Heart left ventricle (tissue), 16 donors: Measurements from ENCODE around the gene KCP. TPM values are rescaled to one million over a fixed set of nuclear protein-coding genes. Genes with fewer than 3 reads are reported as not detected.

Experiments
- ATAC-seq, 4 donors: fragments of 200-7000 bp; cut with Tn5 transposase; one replicate each; pipeline ENCODE4 v1.9.1; 2020 to 2022; ENCODE audit warnings: moderate library complexity in 4 of 4, mild to moderate bottlenecking in 3 of 4, moderate number of reproducible peaks in 1 of 4
- DNase-seq, 5 donors: peaks; one replicate each; pipeline ENCODE4 v3.0.0-alpha.2; 2020
- H3K27ac ChIP-seq, 12 donors: fragments of 200-600 bp; sonication (generic) in 4 of 12; one replicate each; pipeline versions ENCODE4 v1.5.0 to v1.8.0; 2016 to 2022; ENCODE audit warnings: mild to moderate bottlenecking in 2 of 12
- H3K27me3 ChIP-seq, 9 donors: fragments of 200-600 bp; sonication (generic) in 2 of 9; one replicate each; pipeline versions ENCODE4 v1.5.1 to v1.8.0; 2016 to 2022; ENCODE audit warnings: mild to moderate bottlenecking in 3 of 9
- H3K36me3 ChIP-seq, 9 donors: fragments of 200-600 bp; sonication (generic) in 2 of 9; one replicate each; pipeline versions ENCODE4 v1.5.0 to v1.8.0; 2018 to 2022; ENCODE audit warnings: mild to moderate bottlenecking in 2 of 9
- H3K4me1 ChIP-seq, 12 donors: fragments of 200-600 bp; sonication (generic) in 4 of 12; one replicate each; pipeline versions ENCODE4 v1.5.0 to v1.8.0; 2016 to 2022; ENCODE audit warnings: mild to moderate bottlenecking in 3 of 12
- H3K4me3 ChIP-seq, 12 donors: fragments of 200-600 bp; sonication (generic) in 4 of 12; one replicate each; pipeline versions ENCODE4 v1.5.0 to v1.8.0; 2017 to 2022; ENCODE audit warnings: mild to moderate bottlenecking in 9 of 12, moderate library complexity in 4 of 12
- H3K9me3 ChIP-seq, 12 donors: fragments of 200-600 bp; sonication (generic) in 4 of 12; one replicate each; pipeline versions ENCODE4 v1.5.0 to v1.8.0; 2016 to 2022; ENCODE audit warnings: mild to moderate bottlenecking in 1 of 12
- POLR2A ChIP-seq, 2 donors: fragments of 450-650 bp; IDR thresholded peaks; one replicate each; pipeline ENCODE4 v1.6.1; 2017; ENCODE audit warnings: antibody characterized with exemption in 2 of 2, mild to moderate bottlenecking in 2 of 2, moderate library complexity in 2 of 2
- WGBS, 4 donors: extraction: QIAGEN DNeasy Blood & Tissue Kit in 2 of 4; methylation state at CpG; one replicate each; pipeline versions ENCODE4 v1.1.5 to v1.1.7; 2013 to 2018; 5-methylcytosine and 5-hydroxymethylcytosine counted together
- intact Hi-C, 10 donors: fragments of 100-400 bp; cut with DNase I; formaldehyde crosslinking; loops; one replicate each; pipeline versions ENCODE4 v1.11.1 to v1.14.2; 2022
- polyA plus RNA-seq, 2 donors: library from polyadenylated mRNA; stranded (reverse); fragments of 200-250 nt; gene quantifications; one replicate each; pipeline ENCODE4 v1.2.3, GENCODE V29; 2013
- total RNA-seq, 9 donors: library from RNA; depleted of rRNA in 2 of 9; stranded (reverse); fragments of >200 nt in 2 of 9; fragmentation: NEBNext Ultra II Directional in 3 of 9; extraction: Animal tissue kit (Norgen Biotek cat#: 25700) in 3 of 9; gene quantifications; one replicate each; pipeline versions ENCODE4 v1.1.0 to v1.2.4, GENCODE V29; 2016 to 2023
- TF ChIP-seq, protein P1 (sequence below), 12 donors: fragments of 200-600 bp; sonication (generic) in 4 of 12; IDR thresholded peaks; one replicate each; pipeline versions ENCODE4 v1.5.0 to v1.8.0; 2018 to 2022; ENCODE audit warnings: antibody characterized with exemption in 12 of 12, mild to moderate bottlenecking in 5 of 12
- donor health status: ischemic (EF 13 %, LVEDD 7.1; RV severe dilation, severe dysfunction).
- donor health status: healthy with polysubstance abuse.
- donor health status: DM: no; HTN: yes; CAD: no.
- donor health status: DM: no; HTN: no; CAD: no.
- donor health status: ischemic (EF 25% LVEDD 6.9; RV normal size, moderate dysfunction).
- donor health status: ischemic (EF 25% LVEDD 5.7; RV mildly dilated, moderate dysfunction).
- donor health status: healthy.
- donor health status: DM: yes; HTN: yes; CAD: no.
- donor health status: ischemic (EF 35%, LVEDD 5.7; RV mildly dilated, moderate dysfunction).
- donor health status: nonischemic (EF 11% LVEDD 7.7; RV severe dilation, severe dysfunction).
- donor health status: DM: yes; HTN: yes; CAD: no.
- donor health status: PGD.
- donor health status: ischemic (EF 29% LVEDD 5.4; RV normal size, mild dysfunction).
- donor health status: nonischemic (EF 23%, LVEDD 6.1; RV moderate dilation, normal function).

KCP gene
- total and polyA plus RNA-seq, 11 donors, result 0.14 to 1.3 (median 0.29) TPM; not detected in 1

DNA sequence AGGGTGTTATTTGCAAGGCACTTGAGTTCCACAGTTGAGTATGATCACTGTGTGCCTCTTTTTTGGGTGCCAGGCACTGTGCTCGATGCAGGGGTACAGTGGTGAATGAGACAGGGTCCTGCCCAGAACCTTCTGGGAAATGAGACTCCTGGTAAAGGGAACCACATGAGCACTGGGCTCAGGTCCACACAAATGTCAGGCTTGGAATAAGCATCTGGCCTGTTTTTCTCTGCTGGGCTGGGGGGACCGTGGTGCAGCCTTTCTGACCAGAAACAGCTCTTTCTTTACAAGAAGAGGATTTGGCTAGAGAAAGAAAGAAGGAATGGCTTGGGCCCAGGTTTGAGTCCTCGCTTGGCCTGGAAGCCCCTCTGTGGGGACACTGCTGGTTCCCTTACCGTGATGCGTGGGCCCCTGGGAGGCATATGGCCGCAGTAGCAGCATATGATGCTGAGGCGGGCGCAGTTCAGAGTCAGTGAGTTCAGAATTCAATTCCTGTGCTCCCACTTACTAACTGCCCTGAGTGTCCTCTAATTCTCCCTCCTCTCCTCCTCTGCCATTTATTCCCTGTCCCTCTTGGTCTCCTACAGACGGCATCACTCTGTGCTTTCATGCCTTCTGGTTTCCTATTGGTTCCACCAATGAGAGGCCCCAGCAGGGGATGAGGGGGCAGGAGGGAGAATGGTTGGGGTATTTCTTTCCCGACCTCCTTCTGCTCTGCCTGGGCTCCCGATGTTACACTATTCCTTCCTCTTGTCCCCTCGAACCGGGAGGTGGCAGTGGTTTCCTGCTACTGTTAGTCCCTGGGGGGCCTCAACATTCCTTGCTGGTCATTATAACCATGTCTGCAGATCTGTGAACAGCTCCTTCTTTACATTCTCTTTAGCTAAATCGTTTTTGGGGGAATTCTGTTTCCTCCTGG, 9.6 kb upstream of the KCP start:
- Histone ChIP-seq H3K36me3 (no peaks in the 10 kb centered on the region), H3K4me3 (no peak overlapping the region), H3K9me3 (no peaks in the 10 kb centered on the region), H3K27ac (no peak overlapping the region), H3K4me1 (peaks cover 0 to 11% (median 2%) of the 10 kb centered on the region in 12 donors), H3K27me3 (peaks cover 8 to 61% (median 25%) of the 10 kb centered on the region in 9 donors)
- WGBS, 4 donors, result 51 to 59% (median 53%) methylated on average over 13 to 14 of the region's 14 CpGs
- ATAC-seq, result no peak
- intact Hi-C loops, result no loop called here
- no peak for TF ChIP-seq POLR2A (IDR thresholded peaks at IDR 0.05)
- TF ChIP-seq, protein P1, sequence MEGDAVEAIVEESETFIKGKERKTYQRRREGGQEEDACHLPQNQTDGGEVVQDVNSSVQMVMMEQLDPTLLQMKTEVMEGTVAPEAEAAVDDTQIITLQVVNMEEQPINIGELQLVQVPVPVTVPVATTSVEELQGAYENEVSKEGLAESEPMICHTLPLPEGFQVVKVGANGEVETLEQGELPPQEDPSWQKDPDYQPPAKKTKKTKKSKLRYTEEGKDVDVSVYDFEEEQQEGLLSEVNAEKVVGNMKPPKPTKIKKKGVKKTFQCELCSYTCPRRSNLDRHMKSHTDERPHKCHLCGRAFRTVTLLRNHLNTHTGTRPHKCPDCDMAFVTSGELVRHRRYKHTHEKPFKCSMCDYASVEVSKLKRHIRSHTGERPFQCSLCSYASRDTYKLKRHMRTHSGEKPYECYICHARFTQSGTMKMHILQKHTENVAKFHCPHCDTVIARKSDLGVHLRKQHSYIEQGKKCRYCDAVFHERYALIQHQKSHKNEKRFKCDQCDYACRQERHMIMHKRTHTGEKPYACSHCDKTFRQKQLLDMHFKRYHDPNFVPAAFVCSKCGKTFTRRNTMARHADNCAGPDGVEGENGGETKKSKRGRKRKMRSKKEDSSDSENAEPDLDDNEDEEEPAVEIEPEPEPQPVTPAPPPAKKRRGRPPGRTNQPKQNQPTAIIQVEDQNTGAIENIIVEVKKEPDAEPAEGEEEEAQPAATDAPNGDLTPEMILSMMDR (IDR thresholded peaks at IDR 0.05), result peak in 2 of 12 donors; percentile 8 to 18
- peak in 2 of 5 donors; percentile 5 to 8 for DNase-seq

DNA sequence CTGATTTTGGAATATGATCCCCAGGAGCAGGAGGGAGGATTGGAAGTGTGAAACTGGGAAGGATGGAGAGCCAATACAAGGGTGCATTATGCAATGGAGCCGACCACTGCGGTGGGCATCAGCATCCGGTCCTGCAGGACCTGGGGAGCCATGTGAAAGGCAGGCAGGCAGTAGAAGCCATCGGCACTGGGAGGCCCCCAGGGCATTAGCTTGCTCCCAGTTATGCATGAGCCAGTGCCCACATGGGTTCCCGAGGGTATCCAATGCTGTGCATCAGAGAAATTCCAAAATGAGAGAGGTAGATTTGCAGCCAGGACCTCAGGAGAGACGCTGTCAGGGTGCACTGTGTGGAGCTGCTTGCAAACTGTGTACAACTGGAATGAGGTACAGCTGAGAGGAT, 8.7 kb upstream of the KCP start:
- peaks cover 0 to 16% (median 2%) of the 10 kb centered on the region in 12 donors for H3K4me1 ChIP-seq
- intact Hi-C loops, result no loop called here
- no peak overlapping the region for H3K4me3 ChIP-seq
- H3K27ac ChIP-seq, result no peak overlapping the region
- H3K36me3 ChIP-seq, result no peaks in the 10 kb centered on the region
- WGBS, 4 donors, result 73 to 85% (median 79%) methylated on average over 5 to 6 of the region's 6 CpGs
- H3K27me3 ChIP-seq, result peaks cover 8 to 69% (median 33%) of the 10 kb centered on the region in 9 donors
- DNase-seq (no peak), ATAC-seq (no peak)
- TF ChIP-seq, protein P1 (IDR thresholded peaks at IDR 0.05), result no peak
- TF ChIP-seq POLR2A (IDR thresholded peaks at IDR 0.05), result no peak
- H3K9me3 ChIP-seq, result no peaks in the 10 kb centered on the region

DNA sequence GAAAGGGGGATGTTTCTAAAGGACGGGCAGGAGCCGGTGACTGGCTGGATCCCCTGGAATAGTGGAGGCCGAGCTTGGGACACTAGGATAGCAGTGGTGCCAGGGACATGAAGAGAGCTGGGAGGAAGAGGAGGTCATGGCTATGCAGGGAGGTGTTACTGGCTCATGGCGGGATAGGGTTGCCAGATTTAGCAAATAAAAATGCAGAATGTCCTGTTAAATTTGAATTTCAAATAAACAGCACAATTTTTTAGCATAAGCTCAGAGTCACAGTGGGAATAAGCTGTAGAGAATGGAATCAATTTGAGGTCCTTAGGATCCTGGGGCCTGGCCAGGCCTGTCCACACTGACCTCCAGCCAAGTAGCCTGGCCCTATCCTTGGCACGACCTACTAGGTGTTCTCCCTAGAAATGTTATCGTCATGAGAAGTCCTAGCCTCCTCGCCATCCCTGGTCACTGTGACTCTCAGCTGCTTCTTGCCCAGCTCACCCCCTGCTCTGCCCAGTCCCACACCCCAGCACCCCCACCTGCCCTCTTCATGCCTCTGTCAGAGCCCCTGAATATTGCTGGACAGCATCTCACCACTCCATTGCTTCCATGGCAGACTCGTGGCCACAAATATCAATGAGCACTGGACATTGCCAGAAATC, 7.6 kb upstream of the KCP start:
- no peak for DNase-seq
- Histone ChIP-seq H3K9me3 (no peaks in the 10 kb centered on the region), H3K4me1 (peaks cover 0 to 16% (median 2%) of the 10 kb centered on the region in 12 donors), H3K36me3 (no peaks in the 10 kb centered on the region), H3K4me3 (no peak overlapping the region), H3K27ac (no peak overlapping the region), H3K27me3 (peaks cover 9 to 71% (median 38%) of the 10 kb centered on the region in 9 donors)
- TF ChIP-seq, protein P1 (IDR thresholded peaks at IDR 0.05), result no peak
- no peak for TF ChIP-seq POLR2A (IDR thresholded peaks at IDR 0.05)
- WGBS, 4 donors, result 84 to 89% (median 87%) methylated on average over 8 of the region's 8 CpGs
- no peak for ATAC-seq
- intact Hi-C loops, result no loop called here

DNA sequence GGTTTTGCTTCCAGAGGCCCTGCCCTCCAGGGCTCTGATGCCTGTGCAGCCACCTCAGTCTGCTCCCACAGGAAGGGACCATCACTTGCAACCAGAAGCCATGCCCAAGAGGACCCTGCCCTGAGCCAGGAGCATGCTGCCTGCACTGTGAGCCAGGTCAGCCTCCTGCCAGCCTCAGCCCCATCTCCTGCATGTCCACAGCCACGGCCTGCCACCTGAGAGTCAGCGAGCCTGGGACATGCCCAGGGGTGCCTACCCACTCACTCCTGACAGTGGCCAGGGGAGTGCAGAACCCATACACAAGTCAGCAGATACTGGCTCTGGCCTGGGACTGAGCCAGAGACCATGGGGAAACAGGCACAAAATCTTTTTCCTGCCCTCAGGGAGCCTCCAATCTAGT, 6.6 kb upstream of the KCP start:
- no peaks in the 10 kb centered on the region for H3K9me3 ChIP-seq
- WGBS, 4 donors, result 69 to 96% (median 91%) methylated on average over 2 of the region's 2 CpGs; no CpG with 5 or more reads in 1 of the 4 donors
- H3K36me3 ChIP-seq, result no peaks in the 10 kb centered on the region
- H3K4me3 ChIP-seq, result no peak overlapping the region
- H3K4me1 ChIP-seq, result peaks cover 0 to 16% (median 2%) of the 10 kb centered on the region in 12 donors
- intact Hi-C loops, result no loop called here
- H3K27ac ChIP-seq, result no peak overlapping the region
- no peak for TF ChIP-seq POLR2A (IDR thresholded peaks at IDR 0.05)
- TF ChIP-seq, protein P1 (IDR thresholded peaks at IDR 0.05), result no peak
- ATAC-seq (no peak), DNase-seq (peak in 1 of 5 donors; percentile 18)
- H3K27me3 ChIP-seq, result peaks cover 9 to 63% (median 30%) of the 10 kb centered on the region in 9 donors
